Measurements from ENCODE around the gene CHPT1.
A peak's percentile ranks its signal among the peaks of the same experiment; 100 is the strongest.

The CHPT1 gene

GRCh38 chr12:101697197-101697929, at the start of gene CHPT1:
TSS of gene CHPT1 (plus strand) at chr12:101697640. CDS start at chr12:101697862, 222 bp downstream.
- H3K4me3 ChIP-seq (ENCODE audit: low read depth, low read length), result peak within 1 kb of the TSS; percentile 80
- no peak for TF ChIP-seq CTCF (IDR thresholded peaks at IDR 0.05; ENCODE audit: low read depth, low read length)

GRCh38 chr12:101647711-101648110, 49.7 kb upstream of the CHPT1 start:
- no peak overlapping the region for H3K4me3 ChIP-seq (ENCODE audit: low read depth, low read length)
- no peak for TF ChIP-seq CTCF (IDR thresholded peaks at IDR 0.05; ENCODE audit: low read depth, low read length)

GRCh38 chr12:101648195-101648594, 49.2 kb upstream of the CHPT1 start:
- TF ChIP-seq CTCF (IDR thresholded peaks at IDR 0.05; ENCODE audit: low read depth, low read length), result no peak
- H3K4me3 ChIP-seq (ENCODE audit: low read depth, low read length), result no peak overlapping the region

GRCh38 chr12:101650346-101651117, 46.9 kb upstream of the CHPT1 start:
- no peak for TF ChIP-seq CTCF (IDR thresholded peaks at IDR 0.05; ENCODE audit: low read depth, low read length)
- H3K4me3 ChIP-seq (ENCODE audit: low read depth, low read length), result no peak overlapping the region

- no peak for TF ChIP-seq CTCF (IDR thresholded peaks at IDR 0.05; ENCODE audit: low read depth, low read length)
- no peak overlapping the region for H3K4me3 ChIP-seq (ENCODE audit: low read depth, low read length)
Measured at GRCh38 chr12:101653030-101653429, 44.4 kb upstream of the CHPT1 start.

- no peak for TF ChIP-seq CTCF (IDR thresholded peaks at IDR 0.05; ENCODE audit: low read depth, low read length)
- no peak overlapping the region for H3K4me3 ChIP-seq (ENCODE audit: low read depth, low read length)
Measured at GRCh38 chr12:101653503-101653902, 43.9 kb upstream of the CHPT1 start.

GRCh38 chr12:101654442-101654841, 43.0 kb upstream of the CHPT1 start:
- TF ChIP-seq CTCF (IDR thresholded peaks at IDR 0.05; ENCODE audit: low read depth, low read length), result no peak

More at GRCh38 chr12:101654442-101654841, 43.0 kb upstream of the CHPT1 start:
- H3K4me3 ChIP-seq (ENCODE audit: low read depth, low read length), result no peak overlapping the region

All from WI38 (cell line).